Cardiac muscle cell (in vitro differentiated cells and primary cell): ENCODE results near the gene DPP10. TPM values are rescaled to one million over a fixed set of nuclear protein-coding genes. Genes with fewer than 3 reads are reported as not detected.

Source experiments
- DNase-seq, 2 donors: peaks; one replicate each; pipeline versions ENCODE4 v3.0.0 to v3.0.0-alpha.2; 2010 to 2017; ENCODE audit warnings: low read depth in 1 of 2, low spot score in 1 of 2
- H3K27ac ChIP-seq: fragments of 200-600 bp; sonication (generic); 2 replicates; pipeline ENCODE4 v1.5.1; 2016
- H3K27me3 ChIP-seq: fragments of 200-600 bp; sonication (generic); 2 replicates; pipeline ENCODE4 v1.6.0; 2016; ENCODE audit warnings: control low read depth
- H3K36me3 ChIP-seq: fragments of 200-600 bp; sonication (generic); 2 replicates; pipeline ENCODE4 v1.5.1; 2016; ENCODE audit warnings: control low read depth
- H3K4me1 ChIP-seq: fragments of 200-600 bp; sonication (generic); 2 replicates; pipeline ENCODE4 v1.8.1; 2017; ENCODE audit warnings: low read depth, mild to moderate bottlenecking, mixed run types
- H3K4me3 ChIP-seq: fragments of 200-600 bp; sonication (generic); 2 replicates; pipeline ENCODE4 v1.5.1; 2016; ENCODE audit warnings: mild to moderate bottlenecking
- H3K9me3 ChIP-seq: fragments of 200-600 bp; sonication (generic); 2 replicates; pipeline ENCODE4 v1.5.1; 2017; ENCODE audit warnings: low read depth, mild to moderate bottlenecking, control low read depth
- CTCF ChIP-seq: IDR thresholded peaks from 2 replicates; pipeline ENCODE4 v1.5.1; 2012; ENCODE audit warnings: low read depth, mild to moderate bottlenecking, low read length
- polyA plus RNA-seq: library from polyadenylated mRNA; unstranded; fragments of >200 nt; fragmentation: Nextera tagmentation; extraction: Ambion mirVana; gene quantifications from 2 replicates; pipeline ENCODE4 v1.2.1, GENCODE V29; 2016
- total RNA-seq: library from RNA; depleted of rRNA; stranded (reverse); fragments of >200 nt; gene quantifications from 2 replicates; pipeline ENCODE4 v1.2.3, GENCODE V29; 2016

Gene DPP10
- total and polyA plus RNA-seq, 2 experiments from 2014 or later = 1.1 to 1.4 TPM

GRCh38 chr2:115183144-115183543 lies 740.7 kb downstream of the DPP10 start:
- Histone ChIP-seq H3K4me3 (no peak overlapping the region), H3K27ac (no peak overlapping the region), H3K9me3 (no peaks in the 10 kb centered on the region), H3K36me3 (no peaks in the 10 kb centered on the region), H3K27me3 (no peaks in the 10 kb centered on the region), H3K4me1 (no peaks in the 10 kb centered on the region)
- TF ChIP-seq CTCF = no peak
- DNase-seq = peak in 1 of 2 donors; percentile 23

GRCh38 chr2:115190459-115190858 lies 748.0 kb downstream of the DPP10 start:
- no peaks in the 10 kb centered on the region for H3K27me3 ChIP-seq
- H3K9me3 ChIP-seq = no peaks in the 10 kb centered on the region
- no peak overlapping the region for H3K27ac ChIP-seq
- no peak for TF ChIP-seq CTCF
- no peaks in the 10 kb centered on the region for H3K4me1 ChIP-seq
- no peaks in the 10 kb centered on the region for H3K36me3 ChIP-seq
- DNase-seq = no peak
- no peak overlapping the region for H3K4me3 ChIP-seq

GRCh38 chr2:115194623-115195022 lies 752.2 kb downstream of the DPP10 start:
- H3K9me3 ChIP-seq = no peaks in the 10 kb centered on the region
- H3K4me1 ChIP-seq = no peaks in the 10 kb centered on the region

GRCh38 chr2:115196587-115196986 lies 754.1 kb downstream of the DPP10 start:
- no peaks in the 10 kb centered on the region for H3K4me1 ChIP-seq
- H3K36me3 ChIP-seq = no peaks in the 10 kb centered on the region
- no peaks in the 10 kb centered on the region for H3K9me3 ChIP-seq
- no peak for DNase-seq
- no peak overlapping the region for H3K4me3 ChIP-seq
- H3K27me3 ChIP-seq = no peaks in the 10 kb centered on the region
- H3K27ac ChIP-seq = no peak overlapping the region
- no peak for TF ChIP-seq CTCF

More at GRCh38 chr2:115194623-115195022, 752.2 kb downstream of the DPP10 start:
- Histone ChIP-seq H3K36me3 (no peaks in the 10 kb centered on the region), H3K27ac (no peak overlapping the region), H3K27me3 (no peaks in the 10 kb centered on the region), H3K4me3 (no peak overlapping the region)
- DNase-seq = no peak
- no peak for TF ChIP-seq CTCF

- Histone ChIP-seq H3K27ac (no peak overlapping the region), H3K4me3 (no peak overlapping the region), H3K9me3 (no peaks in the 10 kb centered on the region), H3K36me3 (no peaks in the 10 kb centered on the region), H3K27me3 (no peaks in the 10 kb centered on the region), H3K4me1 (no peaks in the 10 kb centered on the region)
- no peak for DNase-seq
- no peak for TF ChIP-seq CTCF
Observed at GRCh38 chr2:115199966-115200365, 757.5 kb downstream of the DPP10 start.

GRCh38 chr2:115201386-115201785 lies 758.9 kb downstream of the DPP10 start:
- TF ChIP-seq CTCF = no peak

More at GRCh38 chr2:115201386-115201785, 758.9 kb downstream of the DPP10 start:
- Histone ChIP-seq H3K27me3 (no peaks in the 10 kb centered on the region), H3K4me1 (no peaks in the 10 kb centered on the region), H3K9me3 (no peaks in the 10 kb centered on the region), H3K4me3 (no peak overlapping the region), H3K27ac (no peak overlapping the region), H3K36me3 (no peaks in the 10 kb centered on the region)
- no peak for DNase-seq
